GM12878 (cell line): Measurements from ENCODE around the gene CTDNEP1. TPM values are rescaled to one million over a fixed set of nuclear protein-coding genes. Genes with fewer than 3 reads are reported as not detected.

Experiments
- ATAC-seq: fragments of 200-7000 bp; cut with Tn5 transposase; 3 replicates; pipeline ENCODE4 v1.9.1; 2020; ENCODE audit warnings: mild to moderate bottlenecking, moderate library complexity
- BruUV-seq: library from RNA; stranded (reverse); fragments of 400-500 nt; replicated peaks from 2 replicates; lab custom pipeline; 2021; lab: Mats Ljungman, UMichigan
- CTCF ChIA-PET: fragments of 300-600 bp; sonication (Branson Sonifier 250); formaldehyde crosslinking; extraction: SDS; loops from one replicate; lab custom pipeline; 2021; ENCODE audit warnings: inconsistent platforms; lab: Yijun Ruan, JAX
- POLR2A ChIA-PET: fragments of 350-600 bp; formaldehyde crosslinking; extraction: SDS; loops from one replicate; lab custom pipeline; 2021; ENCODE audit warnings: inconsistent platforms; lab: Charles Lee
- RAD21 ChIA-PET: fragments of 300-600 bp; sonication (Branson Sonifier 250); formaldehyde crosslinking; loops from one replicate; lab custom pipeline; 2023; ENCODE audit warnings: antibody characterized with exemption; ENCODE audit not compliant: unreplicated experiment; lab: Charles Lee
- SMC1A ChIA-PET: fragments of 300-600 bp; sonication (Branson Sonifier 250); formaldehyde crosslinking; loops from one replicate; lab custom pipeline; 2023; ENCODE audit not compliant: unreplicated experiment, uncharacterized antibody; lab: Charles Lee
- DNase-seq: peaks from one replicate; pipeline ENCODE4 v3.0.0-alpha.2; 2011; ENCODE audit warnings: low read depth, low spot score
- FAIRE-seq: peaks from 3 replicates; lab custom pipeline; 2011; peaks lifted over from hg19 to GRCh38; lab: Jason Lieb, UNC
- H2AFZ ChIP-seq: 2 replicates; pipeline ENCODE4 v1.6.0; 2011; ENCODE audit warnings: low read depth, low read length, control low read depth; ENCODE audit not compliant: control insufficient read depth
- H3K27ac ChIP-seq: 2 replicates; pipeline ENCODE4 v1.5.1; 2011; ENCODE audit warnings: control low read depth; ENCODE audit not compliant: control insufficient read depth, insufficient read depth
- H3K27me3 ChIP-seq, 2 experiments: replicated peaks in 1 of 2; 2 replicates each; pipeline versions ENCODE4 v1.6.0 to v1.6.1; 2011; ENCODE audit warnings: low read length in 1 of 2; ENCODE audit not compliant: control insufficient read depth in 2 of 2, insufficient read depth in 2 of 2
- H3K36me3 ChIP-seq, 2 experiments: 2 replicates each; pipeline ENCODE4 v1.5.1; 2011; ENCODE audit warnings: low read length in 1 of 2; ENCODE audit not compliant: control insufficient read depth in 2 of 2, insufficient read depth in 2 of 2
- H3K4me1 ChIP-seq: 2 replicates; pipeline ENCODE4 v1.6.1; 2011; ENCODE audit warnings: mild to moderate bottlenecking, low read length, moderate library complexity, mixed read lengths; ENCODE audit not compliant: control insufficient read depth, insufficient read depth
- H3K4me2 ChIP-seq: 2 replicates; pipeline ENCODE4 v1.6.0; 2011; ENCODE audit warnings: control low read depth; ENCODE audit not compliant: control insufficient read depth, insufficient read depth
- H3K4me3 ChIP-seq: fragments of 200-600 bp; sonication (generic); 2 replicates; pipeline ENCODE4 v1.5.1; 2016
- H3K79me2 ChIP-seq: 2 replicates; pipeline ENCODE4 v1.6.0; 2011; ENCODE audit warnings: low read length; ENCODE audit not compliant: control insufficient read depth, insufficient read depth
- H3K9ac ChIP-seq: 2 replicates; pipeline ENCODE4 v1.8.0; 2011; ENCODE audit warnings: low read length, control low read depth, mixed read lengths; ENCODE audit not compliant: control insufficient read depth, insufficient read depth
- H3K9me3 ChIP-seq: replicated peaks from 3 replicates; pipeline ENCODE4 v1.5.1; 2011; ENCODE audit warnings: mild to moderate bottlenecking, low read length; ENCODE audit not compliant: control insufficient read depth, insufficient read depth
- H4K20me1 ChIP-seq: 2 replicates; pipeline ENCODE4 v1.6.0; 2011; ENCODE audit not compliant: control insufficient read depth, insufficient read depth
- E4F1 ChIP-seq: fragments of 450-650 bp; IDR thresholded peaks from 2 replicates; pipeline ENCODE4 v1.6.1; 2018; ENCODE audit warnings: borderline replicate concordance, mild to moderate bottlenecking; ENCODE audit not compliant: partially characterized antibody
- HCFC1 ChIP-seq: fragments of 150-350 bp; IDR thresholded peaks from 2 replicates; pipeline ENCODE4 v1.6.1; 2014; ENCODE audit warnings: low read length
- MAX ChIP-seq: IDR thresholded peaks from 2 replicates; pipeline ENCODE4 v1.6.1; 2012; ENCODE audit warnings: low read depth, low read length, improper control_type of control experiment
- MEF2B ChIP-seq: fragments of 450-650 bp; IDR thresholded peaks from 2 replicates; pipeline ENCODE4 v1.6.1; 2018; ENCODE audit warnings: mild to moderate bottlenecking, moderate library complexity; ENCODE audit not compliant: partially characterized antibody, poor library complexity, severe bottlenecking
- RBBP5 ChIP-seq: fragments of 200-600 bp; sonication (generic); conservative IDR thresholded peaks from 2 replicates; pipeline ENCODE4 v1.6.1; 2016
- RELB ChIP-seq: fragments of 450-650 bp; IDR thresholded peaks from 2 replicates; pipeline ENCODE4 v1.6.1; 2017; ENCODE audit warnings: low read depth, mild to moderate bottlenecking, moderate library complexity
- SP1 ChIP-seq: IDR thresholded peaks from one replicate; pipeline ENCODE4 v1.6.1; 2011; ENCODE audit warnings: low read depth, low read length
- SRF ChIP-seq, 2 experiments: IDR thresholded peaks; 2 replicates each; pipeline ENCODE4 v1.6.1; 2011; ENCODE audit warnings: low read depth in 2 of 2, low read length in 2 of 2, mild to moderate bottlenecking in 1 of 2, moderate library complexity in 1 of 2
- ZBTB11 ChIP-seq: fragments of 450-650 bp; formaldehyde crosslinking; IDR thresholded peaks from 2 replicates; pipeline ENCODE4 v1.5.0; 2022; ENCODE audit warnings: mild to moderate bottlenecking, missing genetic modification characterization
- ZNF24 ChIP-seq: fragments of 450-650 bp; IDR thresholded peaks from 2 replicates; pipeline ENCODE4 v1.6.1; 2017; ENCODE audit warnings: antibody characterized with exemption, mild to moderate bottlenecking
- WGBS: methylation state at CpG from one replicate; pipeline ENCODE4 v1.1.6; 2016; ENCODE audit warnings: low lambda C conversion rate; ENCODE audit not compliant: insufficient replicate concordance, insufficient coverage; ENCODE audit errors: missing lambda C conversion rate; 5-methylcytosine and 5-hydroxymethylcytosine counted together
- in situ Hi-C: fragments of 300-500 bp; cut with MboI; formaldehyde crosslinking; loops from 9 replicates; pipeline ENCODE4 v1.14.3; 2018; ENCODE audit warnings: mixed read lengths
- intact Hi-C: fragments of 100-400 bp; cut with micrococcal nuclease; formaldehyde crosslinking; loops from one replicate; pipeline ENCODE4 v1.14.2; 2022; ENCODE audit not compliant: unreplicated experiment
- polyA plus RNA-seq, 11 experiments: library from polyadenylated mRNA; depleted of rRNA in 4 of 11; unstranded in 6 of 11; stranded (reverse) in 5 of 11; fragments of >200 nt; fragmentation: Nextera tagmentation in 4 of 11; fragmentation: Illumina TruSeq in 1 of 11; extraction: Ambion mirVana in 4 of 11; extraction: Trizol in 1 of 11; gene quantifications; 1 replicate in 1 of 11; 2 replicates in 10 of 11; pipeline versions ENCODE4 v1.2.1 to v1.2.3, GENCODE V29; 2011 to 2016; ENCODE audit warnings: inconsistent platforms in 2 of 11, missing spikeins in 2 of 11, low read depth in 1 of 11
- total RNA-seq, 4 experiments: library from RNA; depleted of rRNA in 3 of 4; stranded (reverse); fragments of >200 nt in 3 of 4; fragmentation: Illumina TruSeq in 1 of 4; extraction: Trizol in 1 of 4; gene quantifications; 2 replicates each; pipeline versions ENCODE4 v1.2.1 to v1.2.3, GENCODE V29; 2013 to 2021

Gene CTDNEP1
- total and polyA plus RNA-seq, 10 of the 15 experiments (the other 5 are each of a cell fraction or from before 2014, with no cell fraction given): 23.7 to 176 (median 30.3) TPM

DNA sequence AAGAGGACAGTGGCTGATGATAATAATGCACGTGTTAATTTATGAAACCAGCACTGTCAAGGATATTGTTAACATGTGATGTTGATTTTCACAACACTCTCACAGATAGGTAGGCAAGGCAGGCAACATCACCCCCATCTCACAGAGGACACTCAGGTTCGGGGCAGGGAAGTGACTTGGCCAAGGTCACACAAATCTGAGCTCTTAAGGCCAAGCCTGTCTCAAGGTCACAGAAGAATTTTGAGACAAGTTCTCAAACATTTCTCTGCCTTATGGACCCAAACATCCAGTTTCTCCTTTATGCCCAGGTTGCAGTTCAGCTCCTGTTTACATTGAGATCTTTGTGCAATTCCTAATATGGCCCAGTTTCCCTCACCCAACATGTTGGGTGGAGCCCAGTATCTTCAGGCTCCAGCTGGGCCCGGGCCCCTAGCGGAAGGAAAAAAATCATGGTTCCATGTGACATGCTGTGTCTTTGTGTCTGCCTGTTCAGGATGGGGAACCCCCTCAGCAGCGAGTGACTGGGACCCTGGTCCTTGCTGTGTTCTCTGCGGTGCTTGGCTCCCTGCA is 31.3 kb upstream of the CTDNEP1 start:
- no peak overlapping the region for H3K4me2 ChIP-seq

More for the DNA sequence above, 31.3 kb upstream of the CTDNEP1 start:
- no peak for ATAC-seq
- intact Hi-C loops (no loop called here), in situ Hi-C loops (no loop called here)
- ChIA-PET RAD21 (interaction anchor here (2.3 kb wide), 1 partner anchor 13 kb away, joined by 11 read pairs; no protein-coding TSS in a partner anchor), POLR2A (interaction anchor here (0.6 to 1.0 kb wide), 4 partner anchors 13 to 62 kb away, joined by 3 read pairs; no protein-coding TSS in a partner anchor), CTCF (interaction anchor here (0.6 to 10.3 kb wide), 10 partner anchors 15 to 237 kb away, joined by 3 to 102 read pairs (median 4); partner anchors contain the start of gene ACAP1)
- no peak overlapping the region for H2AFZ ChIP-seq
- H3K9me3 ChIP-seq: no peaks in the 10 kb centered on the region
- no peak overlapping the region for H3K9ac ChIP-seq
- no peak for DNase-seq
- BruUV-seq: no TSS peak
- no peak for FAIRE-seq
- no peaks in the 10 kb centered on the region; the same call in none of the 2 replicates for H4K20me1 ChIP-seq
- no peak overlapping the region for H3K27ac ChIP-seq
- H3K36me3 ChIP-seq: no peaks in the 10 kb centered on the region
- 28% methylated on average over 6 of the region's 6 CpGs for WGBS
- peaks cover 8% of the 10 kb centered on the region for H3K4me1 ChIP-seq
- H3K79me2 ChIP-seq: no peaks in the 10 kb centered on the region
- no peaks in the 10 kb centered on the region; a peak in 2 of 4 replicates for H3K27me3 ChIP-seq
- TF ChIP-seq RBBP5 (no peak), MAX (no peak), SRF (IDR thresholded peaks at IDR 0.05; ENCODE audit: low read depth in 2 of 2, low read length in 2 of 2) (no peak), ZNF24 (no peak), RELB (no peak), SP1 (no peak), ZBTB11 (no peak), E4F1 (no peak), HCFC1 (no peak), MEF2B (no peak)
- TF ChIP-seq, all 136 proteins: peak for 0
- no peak overlapping the region for H3K4me3 ChIP-seq
- SMC1A ChIA-PET: interaction anchor here (1.5 to 1.7 kb wide), 2 partner anchors 13 to 62 kb away, joined by 4 to 10 read pairs; no protein-coding TSS in a partner anchor
